HG02610 (cell line): ENCODE results near the gene PISD.

Experiments used
- ATAC-seq: cut with Tn5 transposase; IDR thresholded peaks from one replicate; pipeline ENCODE4 v1.9.1; 2021; ENCODE audit warnings: mild to moderate bottlenecking, moderate library complexity; ENCODE audit not compliant: unreplicated experiment

The PISD gene

GRCh38 chr22:31578171-31578570 lies 83.8 kb downstream of the PISD start:
- no peak for ATAC-seq

DNA sequence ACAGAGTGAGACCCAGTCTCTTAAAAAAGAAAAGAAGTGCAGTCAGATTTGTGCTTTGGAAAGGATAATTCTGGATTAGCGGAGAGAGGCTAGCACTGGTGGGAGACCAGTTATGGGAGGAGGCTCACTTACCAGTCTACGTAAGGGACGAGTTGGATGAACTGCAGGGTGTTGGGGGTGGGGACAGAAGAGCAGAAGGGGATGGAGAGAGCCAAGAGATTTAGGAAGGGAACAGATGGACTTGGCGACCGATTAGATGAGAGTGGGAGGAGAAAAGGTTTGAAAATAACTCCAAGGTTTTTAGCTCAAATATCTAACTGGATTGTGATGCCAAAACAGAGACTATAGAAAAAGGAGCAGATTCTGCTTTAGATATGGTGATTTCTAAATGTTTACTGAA lies 84.3 kb downstream of the PISD start:
- no peak for ATAC-seq

- ATAC-seq, result no peak
Observed at GRCh38 chr22:31575190-31575589, 86.8 kb downstream of the PISD start.

- no peak for ATAC-seq
Observed at GRCh38 chr22:31574055-31574670, 87.9 kb downstream of the PISD start.

DNA sequence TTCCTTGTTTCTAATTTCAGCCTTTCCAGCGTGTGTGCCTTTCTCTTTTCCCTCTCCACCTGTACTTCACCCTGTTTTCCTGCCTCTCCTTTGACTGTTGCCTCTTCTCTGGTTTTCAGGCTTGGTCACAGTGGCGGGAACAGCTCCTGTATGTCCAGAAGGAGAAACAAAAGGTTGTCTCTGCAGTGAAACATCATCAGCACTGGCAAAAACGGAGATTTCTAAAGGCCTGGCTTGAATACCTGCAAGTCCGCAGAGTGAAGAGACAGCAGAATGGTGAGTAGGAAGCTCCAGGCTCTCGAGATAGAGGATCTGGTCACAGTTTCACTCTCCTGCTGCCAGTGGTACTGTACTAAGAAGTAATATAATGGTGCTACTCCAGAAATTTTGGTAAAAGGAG lies 89.1 kb downstream of the PISD start:
- no peak for ATAC-seq

- ATAC-seq, result no peak
Observed at GRCh38 chr22:31569126-31569525, 92.9 kb downstream of the PISD start.
